K562 (cell line): ENCODE data around the gene VGLL3. TPM values are rescaled to one million over a fixed set of nuclear protein-coding genes. Genes with fewer than 3 reads are reported as not detected.

ENCODE experiments used
- ATAC-seq: fragments of 200-7000 bp; cut with Tn5 transposase; 3 replicates; pipeline ENCODE4 v1.9.1; 2020; ENCODE audit warnings: moderate library complexity
- BruUV-seq: library from RNA; stranded (reverse); fragments of 400-500 nt; replicated peaks from 2 replicates; lab custom pipeline; 2021; lab: Mats Ljungman, UMichigan
- CTCF ChIA-PET: fragments of 300-600 bp; formaldehyde crosslinking; extraction: SDS; loops from one replicate; lab custom pipeline; 2021; ENCODE audit warnings: low intra/inter-chr PET ratio; lab: Yijun Ruan, JAX
- POLR2A ChIA-PET: fragments of 300-600, 350-650 bp; sonication (Branson Sonifier 250); formaldehyde crosslinking; extraction: SDS; loops from one replicate; lab custom pipeline; 2021; ENCODE audit warnings: antibody characterized with exemption, inconsistent platforms; lab: Yijun Ruan, JAX
- DNase-seq, 4 experiments: peaks; one replicate each; pipeline versions ENCODE4 v3.0.0 to v3.0.0-alpha.2; 2011 to 2018; ENCODE audit warnings: low spot score in 3 of 4, mixed read lengths in 3 of 4; ENCODE audit errors: extremely low read depth in 1 of 4
- FAIRE-seq: peaks from 2 replicates; lab custom pipeline; 2011; peaks lifted over from hg19 to GRCh38; lab: Jason Lieb, UNC
- H2AFZ ChIP-seq: 2 replicates; pipeline ENCODE4 v1.6.0; 2011; ENCODE audit warnings: low read depth, low read length, control low read depth, inconsistent platforms
- H3K27ac ChIP-seq: fragments of 200-600 bp; 3 replicates; pipeline ENCODE4 v1.8.0; 2011; ENCODE audit warnings: low read depth, mild to moderate bottlenecking, control low read depth, inconsistent platforms, low read length, moderate library complexity, mixed read lengths; ENCODE audit errors: extremely low read depth
- H3K27me3 ChIP-seq, 2 experiments: fragments of 300-600 bp in 1 of 2; 2 replicates in 1 of 2; 3 replicates in 1 of 2; pipeline versions ENCODE4 v1.6.0 to v1.8.0; 2011; ENCODE audit warnings: inconsistent platforms in 2 of 2, low read length in 2 of 2, mild to moderate bottlenecking in 1 of 2, mixed read lengths in 1 of 2, moderate library complexity in 1 of 2; ENCODE audit not compliant: control insufficient read depth in 2 of 2, insufficient read depth in 2 of 2
- H3K36me3 ChIP-seq: fragments of 300-600 bp; 3 replicates; pipeline ENCODE4 v1.8.0; 2011; ENCODE audit warnings: mild to moderate bottlenecking, low read length, inconsistent platforms; ENCODE audit not compliant: control insufficient read depth, insufficient read depth
- H3K4me1 ChIP-seq, 2 experiments: fragments of 200-600 bp in 1 of 2; replicated peaks in 1 of 2; 2 replicates in 1 of 2; 3 replicates in 1 of 2; pipeline versions ENCODE4 v1.5.1 to v1.8.0; 2011; ENCODE audit warnings: inconsistent platforms in 2 of 2, low read length in 2 of 2, mild to moderate bottlenecking in 1 of 2, mixed read lengths in 1 of 2, moderate library complexity in 1 of 2; ENCODE audit not compliant: control insufficient read depth in 2 of 2, insufficient read depth in 2 of 2
- H3K4me2 ChIP-seq: 2 replicates; pipeline ENCODE4 v1.6.1; 2011; ENCODE audit warnings: low read length, control low read depth, inconsistent platforms, mixed read lengths; ENCODE audit not compliant: insufficient read depth
- H3K4me3 ChIP-seq: fragments of 200-600 bp; sonication (generic), shearing (Covaris generic); 2 replicates; pipeline ENCODE4 v1.5.1; 2016; ENCODE audit warnings: control low read depth, inconsistent platforms
- H3K79me2 ChIP-seq: fragments of 200-600 bp; 3 replicates; pipeline ENCODE4 v1.8.0; 2011; ENCODE audit warnings: low read length, inconsistent platforms; ENCODE audit not compliant: control insufficient read depth, insufficient read depth
- H3K9ac ChIP-seq, 2 experiments: 2 replicates each; pipeline versions ENCODE4 v1.6.0 to v1.6.1; 2011; ENCODE audit warnings: low read depth in 2 of 2, low read length in 2 of 2, control low read depth in 1 of 2, inconsistent platforms in 1 of 2, mild to moderate bottlenecking in 1 of 2, mixed read lengths in 1 of 2; ENCODE audit not compliant: insufficient read depth in 1 of 2
- H3K9me1 ChIP-seq: one replicate; pipeline ENCODE4 v1.6.0; 2011; ENCODE audit warnings: inconsistent platforms, mild to moderate bottlenecking, low read length, moderate library complexity; ENCODE audit not compliant: control insufficient read depth, insufficient read depth
- H3K9me3 ChIP-seq: replicated peaks from 2 replicates; pipeline ENCODE4 v1.5.1; 2011; ENCODE audit warnings: low read depth, low read length, inconsistent platforms; ENCODE audit not compliant: control insufficient read depth, insufficient read depth
- H4K20me1 ChIP-seq: replicated peaks from 2 replicates; pipeline ENCODE4 v1.6.1; 2011; ENCODE audit warnings: low read length, inconsistent platforms, mixed read lengths; ENCODE audit not compliant: control insufficient read depth, insufficient read depth
- ARID4B ChIP-seq: sonication (generic); formaldehyde crosslinking; IDR thresholded peaks from 2 replicates; pipeline ENCODE4 v1.8.0; 2022; ENCODE audit warnings: mild to moderate bottlenecking, missing genetic modification reagents
- CBX5 ChIP-seq: IDR thresholded peaks from 2 replicates; pipeline ENCODE4 v1.6.1; 2014; ENCODE audit warnings: low read depth, borderline replicate concordance
- ERF ChIP-seq: fragments of 450-650 bp; formaldehyde crosslinking; IDR thresholded peaks from 2 replicates; pipeline ENCODE4 v1.4.0; 2020; ENCODE audit warnings: mild to moderate bottlenecking, mixed read lengths
- HNRNPL ChIP-seq: fragments of 200-400 bp; formaldehyde crosslinking; IDR thresholded peaks from 2 replicates; pipeline ENCODE4 v1.6.1; 2017; ENCODE audit warnings: low read depth, mild to moderate bottlenecking, low read length
- MAFK ChIP-seq: IDR thresholded peaks from 2 replicates; pipeline ENCODE4 v1.6.1; 2011; ENCODE audit warnings: low read length, improper control_type of control experiment
- XRCC4 ChIP-seq: IDR thresholded peaks from one replicate; pipeline ENCODE4 v1.6.1; 2011; ENCODE audit not compliant: insufficient read depth, insufficient read length; ENCODE audit errors: extremely low read depth
- ZBTB8A ChIP-seq: fragments of 450-650 bp; IDR thresholded peaks from 2 replicates; pipeline ENCODE4 v1.6.1; 2018; ENCODE audit warnings: mild to moderate bottlenecking, moderate library complexity; ENCODE audit not compliant: partially characterized antibody
- ZFP1 ChIP-seq: fragments of 450-650 bp; formaldehyde crosslinking; IDR thresholded peaks from 2 replicates; pipeline ENCODE4 v1.4.0; 2020; ENCODE audit warnings: mild to moderate bottlenecking, mixed read lengths
- ZNF12 ChIP-seq: sonication (generic); formaldehyde crosslinking; IDR thresholded peaks from 2 replicates; pipeline ENCODE4 v1.4.0; 2020; ENCODE audit warnings: mild to moderate bottlenecking, missing genetic modification reagents
- ZNF121 ChIP-seq: sonication (generic); formaldehyde crosslinking; conservative IDR thresholded peaks from 2 replicates; pipeline ENCODE4 v1.8.0; 2022; ENCODE audit warnings: missing genetic modification reagents
- WGBS: fragments of 100-300 bp; shearing (Covaris generic); methylation state at CpG from one replicate; pipeline ENCODE4 v1.1.6; 2016; ENCODE audit warnings: low coverage, mixed read lengths; ENCODE audit not compliant: insufficient coverage; ENCODE audit errors: missing lambda C conversion rate; 5-methylcytosine and 5-hydroxymethylcytosine counted together
- in situ Hi-C: fragments of 300-500 bp; cut with MboI; formaldehyde crosslinking; loops from 4 replicates; pipeline ENCODE4 v1.15.0; 2018; ENCODE audit warnings: inconsistent platforms, mixed read lengths
- intact Hi-C: fragments of 100-400 bp; cut with micrococcal nuclease; formaldehyde crosslinking; loops from 2 replicates; pipeline ENCODE4 v1.14.2; 2022
- polyA plus RNA-seq, 8 experiments: library from polyadenylated mRNA; depleted of rRNA in 4 of 8; stranded (reverse) in 5 of 8; unstranded in 3 of 8; fragments of >200 nt; fragmentation: Nextera tagmentation in 2 of 8; fragmentation: Illumina TruSeq in 1 of 8; extraction: Ambion mirVana in 2 of 8; extraction: Trizol in 1 of 8; gene quantifications; 2 replicates each; pipeline versions ENCODE4 v1.2.1 to v1.2.3, GENCODE V29; 2011 to 2014; ENCODE audit warnings: inconsistent platforms in 1 of 8, missing spikeins in 1 of 8
- total RNA-seq, 7 experiments: library from RNA; depleted of rRNA in 6 of 7; stranded (reverse); fragments of >200 nt in 6 of 7; fragmentation: Illumina TruSeq in 2 of 7; extraction: Trizol in 2 of 7; gene quantifications; 2 replicates each; pipeline versions ENCODE4 v1.2.1 to v1.2.3, GENCODE V29; 2011 to 2021; ENCODE audit warnings: low replicate concordance in 1 of 7

Gene VGLL3
- total and polyA plus RNA-seq, 9 of the 15 experiments (the other 6 are each of a cell fraction or from before 2014, with no cell fraction given) = under 0.01 to 0.09 (median 0.04) TPM; not detected in 6

GRCh38 chr3:86923071-86923491 lies 67.9 kb downstream of the VGLL3 start:
- intact Hi-C loops (no loop called here), in situ Hi-C loops (no loop called here)
- Histone ChIP-seq H3K9me1 (no peaks in the 10 kb centered on the region), H2AFZ (no peak overlapping the region), H3K4me3 (no peak overlapping the region), H3K4me1 (no peaks in the 10 kb centered on the region), H3K9me3 (no peaks in the 10 kb centered on the region), H4K20me1 (no peaks in the 10 kb centered on the region), H3K36me3 (no peaks in the 10 kb centered on the region), H3K9ac (no peak overlapping the region), H3K27ac (no peak overlapping the region), H3K79me2 (no peaks in the 10 kb centered on the region), H3K4me2 (no peak overlapping the region), H3K27me3 (no peaks in the 10 kb centered on the region)
- ATAC-seq (no peak), FAIRE-seq (no peak), DNase-seq (no peak)
- WGBS = 4% methylated on average over 3 of the region's 3 CpGs
- ChIA-PET POLR2A (no interaction called here), CTCF (no interaction called here)
- TF ChIP-seq ZNF12 (CRISPR knock-in tag) = no peak
- TF ChIP-seq HNRNPL = no peak
- TF ChIP-seq XRCC4 = no peak
- no peak for TF ChIP-seq ZNF121 (CRISPR knock-in tag)
- TF ChIP-seq CBX5 = no peak
- no peak for TF ChIP-seq ZBTB8A
- no peak for TF ChIP-seq ARID4B
- no peak for TF ChIP-seq ERF (CRISPR knock-in tag)
- no peak for TF ChIP-seq MAFK
- no peak for TF ChIP-seq ZFP1 (CRISPR knock-in tag)
- BruUV-seq = no TSS peak
